Measurements from ENCODE around the gene EXOC7. TPM values are rescaled to one million over a fixed set of nuclear protein-coding genes. Genes with fewer than 3 reads are reported as not detected.

Gene EXOC7
- total RNA-seq, 6 experiments from 2014 or later = 134 to 157 (median 144) TPM

DNA sequence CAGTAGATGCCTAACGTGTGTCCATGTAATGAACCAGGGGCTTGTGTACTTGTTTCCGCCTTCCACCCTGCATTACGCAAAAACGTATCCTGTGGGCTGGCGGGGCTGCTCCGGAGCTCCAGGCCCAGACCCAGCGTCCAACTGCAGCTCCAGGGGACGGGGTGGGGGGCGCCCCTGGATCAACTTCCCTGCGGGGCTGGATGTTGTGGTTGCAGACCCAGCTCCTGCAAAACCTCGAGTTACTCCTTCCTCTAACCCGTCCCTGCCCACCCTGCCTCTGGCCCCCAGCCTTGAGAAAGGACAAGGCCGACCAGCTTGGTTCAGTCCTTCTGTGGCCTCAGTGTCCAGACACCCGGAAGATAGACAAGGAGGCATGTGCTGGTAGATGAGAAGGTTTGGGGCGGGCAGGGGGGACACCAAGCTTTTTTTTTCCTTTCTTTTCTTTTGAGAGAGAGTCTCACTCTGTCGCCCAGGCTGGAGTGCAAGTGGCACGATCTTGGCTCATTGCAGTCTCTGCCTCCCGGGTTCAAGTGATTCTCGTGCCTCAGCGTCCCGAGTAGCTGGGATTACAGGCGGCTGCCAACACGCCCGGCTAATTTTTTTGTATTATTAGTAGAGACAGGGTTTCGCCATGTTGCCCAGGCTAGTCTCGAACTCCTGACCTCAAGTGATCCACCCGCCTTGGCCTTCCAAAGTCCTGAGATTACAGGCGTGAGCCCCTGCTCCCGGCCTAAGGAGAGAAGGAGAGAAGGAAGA is 731 bp upstream of the EXOC7 start:
- Mint-ChIP-seq H3K9me3 (no peaks in the 10 kb centered on the region), H3K27me3 (ENCODE audit: insufficient read depth) (peaks cover 3% of the 10 kb centered on the region; the same call in 1 of the 2 replicates)

DNA sequence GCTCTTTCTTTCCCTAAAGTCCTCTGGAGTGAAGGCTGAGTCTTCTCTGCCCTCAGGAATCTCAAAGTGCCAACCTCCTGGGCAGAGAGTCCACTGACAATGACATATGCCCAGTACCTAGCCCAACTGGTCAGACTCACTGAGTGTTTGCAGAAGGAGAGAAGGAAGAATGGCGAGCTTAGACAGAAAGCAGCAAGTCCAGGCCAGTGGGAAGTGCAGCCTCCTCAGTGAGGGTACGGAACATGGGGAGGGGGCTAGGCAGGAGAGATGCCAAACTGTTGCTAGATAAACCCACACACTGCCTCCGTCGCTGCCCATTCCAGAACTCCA is 678 bp downstream of the EXOC7 start:
- Mint-ChIP-seq H3K27me3 (ENCODE audit: insufficient read depth) (peaks cover 3% of the 10 kb centered on the region; the same call in 1 of the 2 replicates), H3K4me1 (ENCODE audit: low read depth) (peaks cover 10% of the 10 kb centered on the region), H3K4me3 (peak overlapping the region; percentile 99), H3K9me3 (no peaks in the 10 kb centered on the region), H3K36me3 (ENCODE audit: low read depth) (peaks cover 22% of the 10 kb centered on the region; the same call in 1 of the 2 replicates), H3K27ac (peak overlapping the region; percentile 96)
- TF ChIP-seq, protein P1, sequence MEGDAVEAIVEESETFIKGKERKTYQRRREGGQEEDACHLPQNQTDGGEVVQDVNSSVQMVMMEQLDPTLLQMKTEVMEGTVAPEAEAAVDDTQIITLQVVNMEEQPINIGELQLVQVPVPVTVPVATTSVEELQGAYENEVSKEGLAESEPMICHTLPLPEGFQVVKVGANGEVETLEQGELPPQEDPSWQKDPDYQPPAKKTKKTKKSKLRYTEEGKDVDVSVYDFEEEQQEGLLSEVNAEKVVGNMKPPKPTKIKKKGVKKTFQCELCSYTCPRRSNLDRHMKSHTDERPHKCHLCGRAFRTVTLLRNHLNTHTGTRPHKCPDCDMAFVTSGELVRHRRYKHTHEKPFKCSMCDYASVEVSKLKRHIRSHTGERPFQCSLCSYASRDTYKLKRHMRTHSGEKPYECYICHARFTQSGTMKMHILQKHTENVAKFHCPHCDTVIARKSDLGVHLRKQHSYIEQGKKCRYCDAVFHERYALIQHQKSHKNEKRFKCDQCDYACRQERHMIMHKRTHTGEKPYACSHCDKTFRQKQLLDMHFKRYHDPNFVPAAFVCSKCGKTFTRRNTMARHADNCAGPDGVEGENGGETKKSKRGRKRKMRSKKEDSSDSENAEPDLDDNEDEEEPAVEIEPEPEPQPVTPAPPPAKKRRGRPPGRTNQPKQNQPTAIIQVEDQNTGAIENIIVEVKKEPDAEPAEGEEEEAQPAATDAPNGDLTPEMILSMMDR (IDR thresholded peaks at IDR 0.05) = no peak
- DNase-seq = no peak

More for the DNA sequence above, 731 bp upstream of the EXOC7 start:
- TF ChIP-seq, protein P1 (IDR thresholded peaks at IDR 0.05) = no peak
- H3K4me3 Mint-ChIP-seq = peak overlapping the region; percentile 99
- H3K36me3 Mint-ChIP-seq (ENCODE audit: low read depth) = peaks cover 20% of the 10 kb centered on the region; the same call in 1 of the 2 replicates
- H3K27ac Mint-ChIP-seq = peak overlapping the region; percentile 96; the same call in 1 of the 2 replicates
- DNase-seq = no peak
- peaks cover 10% of the 10 kb centered on the region for H3K4me1 Mint-ChIP-seq (ENCODE audit: low read depth)

DNA sequence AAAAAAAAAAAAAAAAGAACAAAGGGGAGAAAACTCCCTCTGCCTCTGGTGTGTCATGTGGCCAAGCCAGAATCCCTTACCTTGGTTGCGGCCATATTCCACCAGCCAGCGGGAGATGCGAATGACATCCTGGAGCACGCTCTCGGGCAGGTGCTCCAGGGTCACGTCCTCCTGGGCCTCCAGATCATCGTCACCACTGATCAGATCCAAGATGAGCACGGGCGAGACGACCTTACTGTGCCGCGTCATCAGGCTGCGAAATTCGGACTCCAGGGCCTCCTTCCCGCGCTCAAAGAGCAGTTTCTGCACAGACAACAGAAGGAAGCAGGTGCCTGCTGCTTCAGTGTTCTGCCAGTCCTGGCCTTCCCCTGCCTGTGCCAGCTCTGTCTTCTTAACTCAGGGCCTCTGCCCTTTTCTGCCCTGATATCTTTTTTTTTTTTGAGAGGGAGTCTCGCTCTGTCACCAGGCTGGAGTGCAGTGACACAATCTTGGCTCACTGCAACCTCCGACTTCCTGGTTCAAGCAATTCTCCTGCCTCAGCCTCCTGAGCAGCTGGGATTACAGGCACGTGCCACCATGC is 5.8 kb downstream of the EXOC7 start:
- H3K4me3 Mint-ChIP-seq = no peak overlapping the region
- H3K9me3 Mint-ChIP-seq = no peaks in the 10 kb centered on the region
- H3K27ac Mint-ChIP-seq = no peak overlapping the region
- TF ChIP-seq, protein P1 (IDR thresholded peaks at IDR 0.05) = no peak
- no peak for DNase-seq
- H3K4me1 Mint-ChIP-seq (ENCODE audit: low read depth) = peaks cover 19% of the 10 kb centered on the region
- peaks cover 36% of the 10 kb centered on the region for H3K36me3 Mint-ChIP-seq (ENCODE audit: low read depth)
- no peaks in the 10 kb centered on the region for H3K27me3 Mint-ChIP-seq (ENCODE audit: insufficient read depth)

DNA sequence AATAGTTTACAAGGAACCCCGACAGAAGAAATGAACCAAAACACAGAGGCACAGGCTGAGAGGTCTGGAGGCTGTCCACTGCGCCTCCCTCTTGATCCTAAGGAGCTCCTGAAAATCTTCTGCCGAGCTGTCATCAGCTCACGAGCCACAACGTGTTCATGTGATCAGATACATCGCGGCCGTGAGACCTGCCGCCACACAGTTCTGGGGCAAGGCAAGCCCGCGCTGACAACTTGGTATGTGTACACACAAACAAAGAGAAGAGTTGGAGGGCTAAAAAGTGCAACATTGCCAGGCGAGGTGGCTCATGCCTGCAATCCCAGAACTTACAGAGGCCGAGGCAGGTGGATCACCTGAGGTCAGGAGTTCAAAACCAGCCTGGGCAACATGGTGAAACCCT is 7.6 kb downstream of the EXOC7 start:
- peaks cover 26% of the 10 kb centered on the region for H3K36me3 Mint-ChIP-seq (ENCODE audit: low read depth)
- no peaks in the 10 kb centered on the region for H3K9me3 Mint-ChIP-seq
- TF ChIP-seq, protein P1 (IDR thresholded peaks at IDR 0.05) = no peak
- peak overlapping the region; percentile 80 for H3K27ac Mint-ChIP-seq
- no peaks in the 10 kb centered on the region for H3K27me3 Mint-ChIP-seq (ENCODE audit: insufficient read depth)
- no peak for DNase-seq
- H3K4me1 Mint-ChIP-seq (ENCODE audit: low read depth) = peaks cover 16% of the 10 kb centered on the region
- no peak overlapping the region for H3K4me3 Mint-ChIP-seq

DNA sequence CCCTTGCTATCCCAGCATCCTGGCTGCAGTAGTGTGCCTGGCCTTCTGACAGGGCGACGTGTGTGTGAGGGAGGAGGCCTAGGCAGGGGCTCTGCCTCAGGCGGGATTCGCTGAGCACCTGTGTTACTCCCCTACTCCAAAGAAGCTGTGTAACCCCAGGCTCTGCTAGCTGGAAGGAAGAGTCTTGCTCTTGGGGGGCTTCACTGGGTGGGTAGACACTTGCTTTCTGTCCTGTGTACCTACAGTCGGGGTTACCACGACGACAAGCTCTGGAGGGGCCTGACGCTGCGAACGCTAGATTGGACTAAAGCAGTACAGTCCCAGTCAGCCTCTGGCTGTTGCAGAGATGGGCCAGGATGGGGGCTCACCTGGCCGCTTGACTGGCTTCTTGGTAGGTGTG is 9.5 kb downstream of the EXOC7 start:
- Mint-ChIP-seq H3K4me3 (no peak overlapping the region), H3K36me3 (ENCODE audit: low read depth) (peaks cover 16% of the 10 kb centered on the region), H3K27ac (peak overlapping the region; percentile 80; the same call in 1 of the 2 replicates), H3K4me1 (ENCODE audit: low read depth) (peaks cover 16% of the 10 kb centered on the region), H3K9me3 (no peaks in the 10 kb centered on the region), H3K27me3 (ENCODE audit: insufficient read depth) (no peaks in the 10 kb centered on the region)
- no peak for DNase-seq
- TF ChIP-seq, protein P1 (IDR thresholded peaks at IDR 0.05) = no peak
